Thymus (tissue), 11 donors: ENCODE data around the gene SHC1. TPM values are rescaled to one million over a fixed set of nuclear protein-coding genes. Genes with fewer than 3 reads are reported as not detected.
"Not testable (repeated sequence)": the region's sequence is repeated elsewhere in the genome, so short reads cannot be mapped to it uniquely, and the experiment has no call there.

Source experiments
- DNase-seq, 9 donors: peaks; one replicate each; pipeline ENCODE4 v3.0.0-alpha.2; 2013; ENCODE audit warnings: low spot score in 9 of 9, low read depth in 6 of 9, missing footprints in 1 of 9
- H3K27ac ChIP-seq, 2 donors: one replicate each; pipeline ENCODE4 v1.5.1; 2013; ENCODE audit warnings: control low read depth in 1 of 2, low read depth in 1 of 2, low read length in 1 of 2, mild to moderate bottlenecking in 1 of 2, moderate library complexity in 1 of 2
- H3K27me3 ChIP-seq, 2 donors: one replicate each; pipeline ENCODE4 v1.5.1; 2013; ENCODE audit warnings: low read length in 1 of 2; ENCODE audit not compliant: control insufficient read depth in 2 of 2, insufficient read depth in 1 of 2
- H3K36me3 ChIP-seq, 2 donors: one replicate each; pipeline ENCODE4 v1.5.1; 2013; ENCODE audit warnings: low read length in 1 of 2, mild to moderate bottlenecking in 1 of 2, moderate library complexity in 1 of 2; ENCODE audit not compliant: control insufficient read depth in 2 of 2, insufficient read depth in 2 of 2
- H3K4me1 ChIP-seq, 2 donors: one replicate each; pipeline ENCODE4 v1.5.1; 2013; ENCODE audit warnings: low read length in 2 of 2; ENCODE audit not compliant: control insufficient read depth in 2 of 2, insufficient read depth in 2 of 2
- H3K4me3 ChIP-seq, 2 donors: one replicate each; pipeline ENCODE4 v1.5.1; 2013; ENCODE audit warnings: low read length in 2 of 2, control low read depth in 1 of 2, mild to moderate bottlenecking in 1 of 2
- H3K9me3 ChIP-seq, 2 donors: one replicate each; pipeline ENCODE4 v1.5.1; 2013; ENCODE audit warnings: low read length in 1 of 2, mild to moderate bottlenecking in 1 of 2; ENCODE audit not compliant: control insufficient read depth in 2 of 2, insufficient read depth in 1 of 2
- WGBS: extraction: QIAGEN DNeasy Blood & Tissue Kit; methylation state at CpG from one replicate; pipeline ENCODE4 v1.1.7; 2013; 5-methylcytosine and 5-hydroxymethylcytosine counted together
- polyA plus RNA-seq: library from polyadenylated mRNA; stranded (reverse); fragments of 200-250 nt; gene quantifications from one replicate; pipeline ENCODE4 v1.2.3, GENCODE V29; 2013
- total RNA-seq: library from RNA; stranded (reverse); fragments of 120-200 nt; gene quantifications from one replicate; pipeline ENCODE4 v1.2.4, GENCODE V29; 2013
- donor health status: healthy.

SHC1 gene
- total and polyA plus RNA-seq, 2 donors = 30.5 to 66.7 TPM

DNA sequence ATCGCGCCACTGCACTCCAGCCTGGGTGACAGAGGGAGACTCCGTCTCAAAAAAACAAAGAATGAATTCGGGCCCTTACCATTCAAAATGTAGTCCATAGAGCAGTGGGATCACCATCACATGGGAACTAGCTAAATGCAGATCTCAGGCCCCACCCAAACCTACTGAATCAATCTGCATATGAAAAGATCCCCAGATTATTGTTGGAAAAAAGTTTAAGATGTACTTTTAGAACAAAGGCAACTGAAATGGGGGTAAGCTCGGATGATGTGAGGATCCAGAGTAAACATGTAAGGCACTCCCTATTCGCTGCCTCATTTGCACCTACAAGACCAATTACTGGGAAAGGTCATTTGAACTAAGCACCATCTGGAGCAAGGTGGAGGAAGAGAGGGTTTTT, 11.8 kb upstream of the SHC1 start:
- Histone ChIP-seq H3K4me1 (peaks cover 16 to 22% of the 10 kb centered on the region in 2 donors), H3K27me3 (no peaks in the 10 kb centered on the region), H3K27ac (no peak overlapping the region), H3K4me3 (peak overlapping the region; percentile 65 to 84), H3K36me3 (peaks cover 3 to 34% of the 10 kb centered on the region in 2 donors), H3K9me3 (no peaks in the 10 kb centered on the region)
- WGBS = 81% methylated on average over 6 of the region's 6 CpGs
- DNase-seq = no peak

- Histone ChIP-seq H3K27me3 (no peaks in the 10 kb centered on the region), H3K4me1 (peaks cover 17 to 25% of the 10 kb centered on the region in 2 donors), H3K36me3 (peaks cover 3 to 30% of the 10 kb centered on the region in 2 donors), H3K4me3 (no peak overlapping the region), H3K27ac (no peak overlapping the region), H3K9me3 (peaks cover 0 to 3% of the 10 kb centered on the region in 2 donors)
- no peak for DNase-seq
- over 99% methylated on average over 3 of the region's 3 CpGs for WGBS
Measured at GRCh38 chr1:154978360-154978759, 7.8 kb upstream of the SHC1 start.

DNA sequence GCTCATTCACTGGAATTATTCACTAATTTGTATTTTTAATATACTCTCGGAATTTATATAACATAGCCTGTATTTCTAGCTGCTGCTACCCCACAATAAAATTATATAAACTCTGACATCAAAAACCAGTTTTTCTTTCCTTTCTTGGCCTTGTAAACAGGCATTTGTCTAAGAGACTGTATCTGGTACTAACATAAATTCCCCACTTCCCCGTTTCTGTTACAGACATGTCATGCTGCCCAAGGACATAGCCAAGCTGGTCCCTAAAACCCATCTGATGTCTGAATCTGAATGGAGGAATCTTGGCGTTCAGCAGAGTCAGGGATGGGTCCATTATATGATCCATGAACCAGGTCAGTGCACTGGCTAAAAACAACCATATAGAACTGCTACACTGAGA, 7.2 kb upstream of the SHC1 start:
- Histone ChIP-seq H3K36me3 (peaks cover 3 to 30% of the 10 kb centered on the region in 2 donors), H3K4me1 (peaks cover 17 to 27% of the 10 kb centered on the region in 2 donors)
- DNase-seq, H3K27ac ChIP-seq, H3K27me3 ChIP-seq, H3K9me3 ChIP-seq, H3K4me3 ChIP-seq: not testable (repeated sequence)
- WGBS = 81% methylated on average over 3 of the region's 3 CpGs

DNA sequence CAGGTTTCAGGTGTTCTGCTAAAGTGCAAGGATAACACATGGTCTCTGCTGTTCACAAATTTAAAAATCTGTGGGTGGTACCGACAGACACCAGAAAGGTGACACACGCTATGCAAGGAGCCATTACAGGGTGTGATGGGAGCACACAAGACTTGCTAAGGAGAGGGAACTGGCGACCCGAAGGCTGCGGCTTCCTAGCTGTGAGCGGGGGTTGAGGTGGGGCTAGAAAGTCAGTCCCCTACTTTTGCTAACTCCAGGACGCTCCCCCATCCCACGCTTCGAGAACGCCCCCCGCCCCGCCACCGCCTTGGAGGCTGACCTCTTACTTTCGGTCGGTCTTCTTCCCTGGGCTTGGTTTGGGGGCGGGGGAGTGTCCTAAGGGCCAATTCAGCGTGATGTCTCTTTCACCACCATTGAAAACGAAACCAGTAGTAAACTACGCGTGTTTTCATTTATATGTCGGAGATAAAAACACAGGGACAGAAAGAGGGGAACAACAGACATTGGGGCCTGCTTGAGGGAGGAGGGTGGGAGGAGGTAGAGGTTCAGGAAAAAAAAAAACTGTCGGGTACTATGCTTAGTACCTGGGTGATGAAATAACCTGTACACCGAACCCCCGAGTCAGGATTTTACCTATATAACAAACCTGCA, 5.0 kb upstream of the SHC1 start:
- WGBS = under 1% methylated on average over 24 of the region's 24 CpGs
- no peaks in the 10 kb centered on the region for H3K27me3 ChIP-seq
- peak overlapping the region; percentile 72 to 80 for H3K4me3 ChIP-seq
- H3K36me3 ChIP-seq = peaks cover 3 to 24% of the 10 kb centered on the region in 2 donors
- H3K9me3 ChIP-seq = peaks cover 0 to 3% of the 10 kb centered on the region in 2 donors
- peaks cover 18 to 41% of the 10 kb centered on the region in 2 donors for H3K4me1 ChIP-seq
- DNase-seq = peak in 2 of 9 donors; percentile 37 to 62
- peak overlapping the region; percentile 91 to 93 for H3K27ac ChIP-seq

DNA sequence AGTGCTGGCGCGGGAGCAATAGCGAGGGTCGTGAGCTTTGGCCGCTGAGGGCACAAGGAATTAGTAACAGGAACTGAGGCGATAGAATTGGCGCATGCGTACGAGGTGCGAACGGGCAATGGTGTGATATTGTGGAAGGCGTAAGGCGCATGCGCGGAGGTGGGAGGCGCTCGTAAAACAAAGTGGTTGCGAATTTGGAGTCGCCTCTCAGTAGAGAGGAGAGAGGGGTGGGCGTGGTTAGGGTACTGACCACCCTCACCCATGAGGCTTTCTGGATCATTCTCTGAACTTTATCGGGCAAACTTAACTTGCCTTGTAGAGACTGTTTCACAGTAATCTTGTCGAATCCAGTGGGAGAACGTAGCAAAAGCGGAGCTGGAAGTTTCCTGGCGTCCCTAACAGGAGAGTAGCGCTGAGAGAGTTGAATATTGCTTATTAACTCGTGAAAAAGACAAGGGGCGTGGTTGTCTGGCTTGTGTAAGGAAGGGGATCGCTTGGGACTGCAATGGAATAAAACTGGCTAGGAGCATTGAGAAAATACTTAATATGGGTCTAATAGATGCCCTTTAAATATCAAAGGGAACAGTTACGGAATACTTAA, 4.4 kb upstream of the SHC1 start:
- Histone ChIP-seq H3K27me3 (no peaks in the 10 kb centered on the region), H3K9me3 (peaks cover 0 to 3% of the 10 kb centered on the region in 2 donors), H3K27ac (peak overlapping the region; percentile 91 to 93), H3K4me3 (peak overlapping the region; percentile 72 to 80), H3K36me3 (peaks cover 4 to 22% of the 10 kb centered on the region in 2 donors), H3K4me1 (peaks cover 18 to 46% of the 10 kb centered on the region in 2 donors)
- DNase-seq = peak; percentile 93 to 98 (median 97)
- WGBS = under 1% methylated on average over 30 of the region's 30 CpGs

GRCh38 chr1:154974102-154974807, 3.7 kb upstream of the SHC1 start, which contains the start of gene CKS1B:
CKS1B (plus strand) TSS chr1:154974681; CDS start chr1:154974746, 65 bp downstream.
- H3K36me3 ChIP-seq = peaks cover 8 to 17% of the 10 kb centered on the region in 2 donors
- peak within 1 kb of the TSS; percentile 93 to 97 for H3K27ac ChIP-seq
- peak within 1 kb of the TSS; percentile 72 to 80 for H3K4me3 ChIP-seq
- H3K9me3 ChIP-seq = peaks cover 0 to 3% of the 10 kb centered on the region in 2 donors
- H3K4me1 ChIP-seq = peaks cover 18 to 46% of the 10 kb centered on the region in 2 donors
- WGBS = under 1% methylated on average over 47 of the region's 47 CpGs
- DNase-seq = peak; percentile 94 to 100 (median 99)
- no peaks in the 10 kb centered on the region for H3K27me3 ChIP-seq

- WGBS = 10% methylated on average over 37 of the region's 37 CpGs
- H3K27ac ChIP-seq = peak overlapping the region; percentile 93 to 97
- peaks cover 0 to 3% of the 10 kb centered on the region in 2 donors for H3K9me3 ChIP-seq
- peak overlapping the region; percentile 72 to 80 for H3K4me3 ChIP-seq
- H3K4me1 ChIP-seq = peaks cover 18 to 46% of the 10 kb centered on the region in 2 donors
- peak in 8 of 9 donors; percentile 60 to 89 (median 74) for DNase-seq
- no peaks in the 10 kb centered on the region for H3K27me3 ChIP-seq
- H3K36me3 ChIP-seq = peaks cover 13% of the 10 kb centered on the region in 2 donors
Measured at GRCh38 chr1:154973344-154974101, 3.0 kb upstream of the SHC1 start.

DNA sequence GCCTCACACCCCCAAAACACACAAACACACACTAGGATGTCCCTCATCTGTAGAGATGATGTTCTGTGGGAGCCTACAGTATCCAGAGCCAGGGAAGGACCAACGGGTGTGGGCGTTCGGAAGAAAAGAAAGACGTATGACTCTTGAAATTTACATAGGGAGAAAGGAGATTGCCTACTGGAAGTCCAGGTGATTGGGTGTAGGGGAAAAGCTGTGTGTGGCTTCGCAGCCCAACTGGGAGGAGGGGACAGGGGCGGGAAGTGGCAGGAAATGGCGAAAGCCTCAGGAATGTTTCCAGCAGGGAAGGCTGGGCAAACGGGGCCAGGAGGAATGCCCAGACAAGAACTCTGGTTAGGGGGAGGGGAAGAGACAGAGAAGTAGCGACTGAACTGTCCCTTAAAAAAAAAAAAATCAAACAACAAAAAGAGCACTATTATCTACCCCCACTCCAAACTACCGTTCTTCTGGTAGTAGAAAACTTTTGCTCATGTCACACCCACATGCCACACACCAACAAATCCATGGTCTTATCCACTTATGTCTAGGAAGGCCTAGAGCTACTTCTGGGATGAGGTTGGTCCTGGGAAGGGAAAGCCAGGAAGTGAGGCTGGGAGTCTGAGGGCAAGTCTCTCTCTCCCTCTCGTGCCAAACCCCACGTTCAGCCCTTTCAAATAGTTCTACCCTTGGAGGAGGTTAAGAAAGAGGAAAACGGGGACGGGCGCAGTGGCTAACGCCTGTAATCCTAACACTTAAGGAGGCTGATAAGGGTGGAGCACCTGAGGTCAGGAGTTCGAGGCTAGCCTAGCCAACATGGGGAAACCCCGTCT, 2.2 kb upstream of the SHC1 start:
- Histone ChIP-seq H3K27me3 (no peaks in the 10 kb centered on the region), H3K4me1 (peaks cover 18 to 46% of the 10 kb centered on the region in 2 donors), H3K36me3 (peaks cover 12 to 18% of the 10 kb centered on the region in 2 donors), H3K9me3 (peaks cover 0 to 3% of the 10 kb centered on the region in 2 donors), H3K27ac (peak overlapping the region; percentile 85 to 93), H3K4me3 (no peak overlapping the region)
- 78% methylated on average over 18 of the region's 18 CpGs for WGBS
- DNase-seq = no peak
